Vagina (tissue), 2 donors: ENCODE data around the gene TBC1D22A.

ENCODE experiments used
- POLR2A ChIP-seq, 2 donors: fragments of 450-650 bp; IDR thresholded peaks; one replicate each; pipeline ENCODE4 v1.6.1; 2017; ENCODE audit warnings: antibody characterized with exemption in 2 of 2, mild to moderate bottlenecking in 2 of 2, moderate library complexity in 2 of 2
- TF ChIP-seq, protein P1 (sequence below), 3 experiments: fragments of 450-650 bp in 2 of 3; fragments of 200-600 bp in 1 of 3; sonication (generic) in 1 of 3; IDR thresholded peaks; one replicate each; pipeline ENCODE4 v1.5.1; 2017 to 2019; ENCODE audit warnings: antibody characterized with exemption in 3 of 3, mild to moderate bottlenecking in 2 of 3, moderate library complexity in 2 of 3

DNA sequence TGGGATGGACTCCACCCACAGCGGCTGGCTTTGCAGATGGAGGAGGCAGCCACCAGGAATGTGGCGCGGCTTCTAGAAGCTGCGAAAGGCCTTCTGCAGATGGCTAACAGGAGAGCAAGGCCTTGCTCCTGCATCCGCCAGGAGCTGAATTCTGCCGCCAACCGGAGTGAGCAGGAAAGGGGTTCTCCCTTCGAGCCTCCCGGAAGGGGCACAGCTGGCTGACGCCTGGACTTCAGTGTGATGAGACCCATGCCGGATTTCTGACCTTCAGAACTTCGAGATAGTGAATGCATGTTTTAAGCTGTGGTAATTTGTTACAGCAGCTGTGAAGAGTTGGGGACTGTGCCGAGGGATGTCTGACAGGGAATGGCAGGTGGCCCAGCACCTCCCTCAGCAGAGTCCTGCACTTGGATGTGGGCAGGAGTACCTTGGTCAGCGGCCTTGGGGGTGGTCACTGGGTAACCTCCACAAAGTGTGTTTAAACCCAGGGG lies 7.7 kb downstream of the TBC1D22A start:
- TF ChIP-seq POLR2A (IDR thresholded peaks at IDR 0.05) = no peak
- TF ChIP-seq, protein P1, sequence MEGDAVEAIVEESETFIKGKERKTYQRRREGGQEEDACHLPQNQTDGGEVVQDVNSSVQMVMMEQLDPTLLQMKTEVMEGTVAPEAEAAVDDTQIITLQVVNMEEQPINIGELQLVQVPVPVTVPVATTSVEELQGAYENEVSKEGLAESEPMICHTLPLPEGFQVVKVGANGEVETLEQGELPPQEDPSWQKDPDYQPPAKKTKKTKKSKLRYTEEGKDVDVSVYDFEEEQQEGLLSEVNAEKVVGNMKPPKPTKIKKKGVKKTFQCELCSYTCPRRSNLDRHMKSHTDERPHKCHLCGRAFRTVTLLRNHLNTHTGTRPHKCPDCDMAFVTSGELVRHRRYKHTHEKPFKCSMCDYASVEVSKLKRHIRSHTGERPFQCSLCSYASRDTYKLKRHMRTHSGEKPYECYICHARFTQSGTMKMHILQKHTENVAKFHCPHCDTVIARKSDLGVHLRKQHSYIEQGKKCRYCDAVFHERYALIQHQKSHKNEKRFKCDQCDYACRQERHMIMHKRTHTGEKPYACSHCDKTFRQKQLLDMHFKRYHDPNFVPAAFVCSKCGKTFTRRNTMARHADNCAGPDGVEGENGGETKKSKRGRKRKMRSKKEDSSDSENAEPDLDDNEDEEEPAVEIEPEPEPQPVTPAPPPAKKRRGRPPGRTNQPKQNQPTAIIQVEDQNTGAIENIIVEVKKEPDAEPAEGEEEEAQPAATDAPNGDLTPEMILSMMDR (IDR thresholded peaks at IDR 0.05) = no peak
